Testis (tissue), 3 donors: ENCODE results near the gene CLDN5. TPM values are rescaled to one million over a fixed set of nuclear protein-coding genes. Genes with fewer than 3 reads are reported as not detected.

Source experiments
- DNase-seq: peaks from one replicate; pipeline ENCODE4 v3.0.0-alpha.2; 2019
- H3K27ac ChIP-seq, 2 donors: fragments of 200-600 bp; sonication (generic); one replicate each; pipeline ENCODE4 v1.5.1; 2019
- H3K27me3 ChIP-seq: fragments of 200-600 bp; sonication (generic); one replicate; pipeline ENCODE4 v1.5.1; 2019
- H3K36me3 ChIP-seq: fragments of 200-600 bp; sonication (generic); one replicate; pipeline ENCODE4 v1.5.1; 2017; ENCODE audit warnings: low read depth; ENCODE audit errors: missing control alignments
- H3K4me1 ChIP-seq: fragments of 200-600 bp; sonication (generic); one replicate; pipeline ENCODE4 v1.5.1; 2019
- H3K4me3 ChIP-seq, 2 donors: fragments of 200-600 bp; sonication (generic); one replicate each; pipeline ENCODE4 v1.5.1; 2017 to 2019
- H3K9me3 ChIP-seq: fragments of 200-600 bp; sonication (generic); one replicate; pipeline ENCODE4 v1.5.1; 2017
- POLR2A ChIP-seq: fragments of 450-650 bp; IDR thresholded peaks from one replicate; pipeline ENCODE4 v1.6.1; 2017; ENCODE audit warnings: antibody characterized with exemption, mild to moderate bottlenecking, moderate library complexity
- WGBS, 2 donors: methylation state at CpG; one replicate each; pipeline ENCODE4 v1.1.5; 2018; 5-methylcytosine and 5-hydroxymethylcytosine counted together
- intact Hi-C: fragments of 100-400 bp; cut with DNase I; formaldehyde crosslinking; loops from one replicate; pipeline ENCODE4 v1.15.1; 2023; ENCODE audit warnings: low total_unique reads
- polyA plus RNA-seq: library from polyadenylated mRNA; stranded (reverse); fragments of 350-450 nt; fragmentation: Illumina TruSeq; extraction: RNeasy Lipid Tissue Mini Kit (QIAGEN cat#74804); gene quantifications from one replicate; pipeline ENCODE4 v1.2.3, GENCODE V29; 2014; ENCODE audit warnings: low read depth, low replicate concordance; ENCODE audit not compliant: insufficient read depth
- total RNA-seq, 2 donors: library from RNA; depleted of rRNA; stranded (reverse); fragments of >200 nt; gene quantifications; one replicate each; pipeline ENCODE4 v1.2.3, GENCODE V29; 2016
- TF ChIP-seq, protein P1 (sequence below), 3 experiments: fragments of 450-650 bp in 2 of 3; fragments of 200-600 bp in 1 of 3; sonication (generic) in 1 of 3; IDR thresholded peaks; one replicate each; pipeline ENCODE4 v1.5.1; 2016 to 2019; ENCODE audit warnings: antibody characterized with exemption in 3 of 3, mild to moderate bottlenecking in 2 of 3, moderate library complexity in 1 of 3

The CLDN5 gene
- total and polyA plus RNA-seq, 3 donors from 2014 or later = 10.4 to 42.0 (median 29.2) TPM

DNA sequence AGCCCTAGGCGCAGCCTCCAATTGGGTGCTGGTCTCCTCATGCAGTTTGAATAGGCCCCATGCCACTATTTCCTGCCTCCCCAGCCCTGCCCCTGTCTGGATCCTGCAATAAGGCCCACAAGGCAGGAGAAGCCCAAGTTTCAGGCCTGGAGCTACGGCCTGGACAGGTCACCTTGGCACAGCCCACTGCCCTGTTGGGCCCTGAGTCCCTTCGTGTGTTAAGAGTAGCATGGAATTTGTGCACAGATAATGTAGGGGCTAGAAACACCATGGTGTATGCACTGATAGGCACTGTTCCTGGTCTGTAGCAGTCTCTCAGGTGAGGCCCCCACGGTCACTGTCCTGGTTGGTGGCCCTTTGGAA, 24.3 kb downstream of the CLDN5 start:
- no peaks in the 10 kb centered on the region for H3K27me3 ChIP-seq
- WGBS, 2 donors = 96 to 100% methylated on average over 1 to 4 of the region's 4 CpGs
- intact Hi-C loops = no loop called here

DNA sequence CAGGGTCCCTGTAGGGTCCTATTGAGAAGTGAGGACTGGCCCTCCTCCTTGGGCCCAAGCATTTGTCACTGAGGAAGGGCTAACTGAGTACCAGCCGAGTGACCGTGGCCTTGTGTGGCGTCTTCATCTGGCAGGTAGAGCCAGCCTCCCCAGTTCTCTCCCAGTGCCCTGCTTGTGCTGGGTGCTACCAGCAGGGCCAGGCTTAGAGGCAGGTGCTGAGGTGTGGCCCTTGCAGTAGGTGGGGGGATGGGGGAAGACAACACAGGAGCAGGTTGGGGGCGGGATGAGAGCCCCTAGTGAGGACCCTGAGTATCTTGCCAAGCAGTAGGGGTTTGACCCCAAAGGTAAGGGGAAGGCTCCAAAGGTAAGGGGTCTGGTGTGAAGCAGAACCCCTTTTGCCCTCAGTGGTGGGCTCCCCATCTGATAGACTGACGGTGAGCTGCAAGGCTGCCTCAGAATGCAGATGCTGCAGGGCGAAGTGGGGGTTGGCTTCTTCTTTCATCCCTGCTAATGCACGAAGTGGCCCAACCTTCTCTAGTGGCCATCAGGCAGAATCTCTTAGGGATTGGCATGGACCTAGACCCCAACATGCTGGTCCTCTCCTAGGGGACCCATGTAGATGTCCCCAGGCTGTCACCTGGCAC, 24.9 kb downstream of the CLDN5 start:
- H3K27me3 ChIP-seq = no peaks in the 10 kb centered on the region
- TF ChIP-seq POLR2A = no peak
- TF ChIP-seq, protein P1, sequence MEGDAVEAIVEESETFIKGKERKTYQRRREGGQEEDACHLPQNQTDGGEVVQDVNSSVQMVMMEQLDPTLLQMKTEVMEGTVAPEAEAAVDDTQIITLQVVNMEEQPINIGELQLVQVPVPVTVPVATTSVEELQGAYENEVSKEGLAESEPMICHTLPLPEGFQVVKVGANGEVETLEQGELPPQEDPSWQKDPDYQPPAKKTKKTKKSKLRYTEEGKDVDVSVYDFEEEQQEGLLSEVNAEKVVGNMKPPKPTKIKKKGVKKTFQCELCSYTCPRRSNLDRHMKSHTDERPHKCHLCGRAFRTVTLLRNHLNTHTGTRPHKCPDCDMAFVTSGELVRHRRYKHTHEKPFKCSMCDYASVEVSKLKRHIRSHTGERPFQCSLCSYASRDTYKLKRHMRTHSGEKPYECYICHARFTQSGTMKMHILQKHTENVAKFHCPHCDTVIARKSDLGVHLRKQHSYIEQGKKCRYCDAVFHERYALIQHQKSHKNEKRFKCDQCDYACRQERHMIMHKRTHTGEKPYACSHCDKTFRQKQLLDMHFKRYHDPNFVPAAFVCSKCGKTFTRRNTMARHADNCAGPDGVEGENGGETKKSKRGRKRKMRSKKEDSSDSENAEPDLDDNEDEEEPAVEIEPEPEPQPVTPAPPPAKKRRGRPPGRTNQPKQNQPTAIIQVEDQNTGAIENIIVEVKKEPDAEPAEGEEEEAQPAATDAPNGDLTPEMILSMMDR (IDR thresholded peaks at IDR 0.05) = no peak
- H3K4me3 ChIP-seq = no peak overlapping the region
- DNase-seq = no peak
- no peak overlapping the region for H3K27ac ChIP-seq
- intact Hi-C loops = no loop called here
- 97 to 98% methylated on average over 4 to 7 of the region's 7 CpGs for WGBS, 2 donors
- H3K4me1 ChIP-seq = no peaks in the 10 kb centered on the region
- no peaks in the 10 kb centered on the region for H3K36me3 ChIP-seq
- no peaks in the 10 kb centered on the region for H3K9me3 ChIP-seq

More for the DNA sequence above, 24.3 kb downstream of the CLDN5 start:
- no peak for DNase-seq
- no peaks in the 10 kb centered on the region for H3K9me3 ChIP-seq
- TF ChIP-seq, protein P1 (IDR thresholded peaks at IDR 0.05) = no peak
- TF ChIP-seq POLR2A = no peak
- no peaks in the 10 kb centered on the region for H3K36me3 ChIP-seq
- H3K4me3 ChIP-seq = no peak overlapping the region
- H3K27ac ChIP-seq = no peak overlapping the region
- H3K4me1 ChIP-seq = no peaks in the 10 kb centered on the region

DNA sequence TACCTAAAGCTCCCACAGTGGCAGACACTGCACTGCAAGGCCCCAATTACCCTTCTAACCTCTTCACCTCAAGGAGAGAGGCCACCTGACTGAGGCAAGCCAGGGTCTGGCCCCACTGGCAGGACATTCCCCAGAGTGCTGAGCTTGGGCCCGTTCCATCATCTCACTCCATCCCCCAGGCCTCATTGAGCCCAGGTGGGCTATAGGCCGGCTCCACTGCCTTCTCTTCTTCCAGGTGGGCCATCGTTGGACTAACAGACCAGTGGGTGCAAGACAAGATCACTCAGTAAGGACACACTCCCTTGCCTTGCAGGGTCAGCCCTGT, 25.4 kb downstream of the CLDN5 start:
- 92% methylated on average over 3 of the region's 3 CpGs; no CpG with 5 or more reads in 1 of the 2 donors for WGBS, 2 donors

GRCh38 chr22:19498154-19498865, 25.9 kb downstream of the CLDN5 start:
- Histone ChIP-seq H3K27me3 (no peaks in the 10 kb centered on the region), H3K4me3 (no peak overlapping the region), H3K9me3 (no peaks in the 10 kb centered on the region), H3K4me1 (no peaks in the 10 kb centered on the region), H3K27ac (no peak overlapping the region), H3K36me3 (no peaks in the 10 kb centered on the region)
- intact Hi-C loops = no loop called here
- 95 to 98% methylated on average over 5 to 7 of the region's 7 CpGs for WGBS, 2 donors
- DNase-seq = no peak
- no peak for TF ChIP-seq POLR2A
- TF ChIP-seq, protein P1 (IDR thresholded peaks at IDR 0.05) = no peak

More for the DNA sequence above, 25.4 kb downstream of the CLDN5 start:
- intact Hi-C loops = no loop called here
- H3K4me3 ChIP-seq = no peak overlapping the region
- no peaks in the 10 kb centered on the region for H3K4me1 ChIP-seq
- H3K27ac ChIP-seq = no peak overlapping the region
- no peaks in the 10 kb centered on the region for H3K27me3 ChIP-seq
- H3K36me3 ChIP-seq = no peaks in the 10 kb centered on the region
- DNase-seq = no peak
- H3K9me3 ChIP-seq = no peaks in the 10 kb centered on the region
- TF ChIP-seq, protein P1 (IDR thresholded peaks at IDR 0.05) = no peak
- TF ChIP-seq POLR2A = no peak
